Measurements from ENCODE around the gene IMPA2.
"Not testable (repeated sequence)": the region's sequence is repeated elsewhere in the genome, so short reads cannot be mapped to it uniquely, and the experiment has no call there.

The IMPA2 gene

DNA sequence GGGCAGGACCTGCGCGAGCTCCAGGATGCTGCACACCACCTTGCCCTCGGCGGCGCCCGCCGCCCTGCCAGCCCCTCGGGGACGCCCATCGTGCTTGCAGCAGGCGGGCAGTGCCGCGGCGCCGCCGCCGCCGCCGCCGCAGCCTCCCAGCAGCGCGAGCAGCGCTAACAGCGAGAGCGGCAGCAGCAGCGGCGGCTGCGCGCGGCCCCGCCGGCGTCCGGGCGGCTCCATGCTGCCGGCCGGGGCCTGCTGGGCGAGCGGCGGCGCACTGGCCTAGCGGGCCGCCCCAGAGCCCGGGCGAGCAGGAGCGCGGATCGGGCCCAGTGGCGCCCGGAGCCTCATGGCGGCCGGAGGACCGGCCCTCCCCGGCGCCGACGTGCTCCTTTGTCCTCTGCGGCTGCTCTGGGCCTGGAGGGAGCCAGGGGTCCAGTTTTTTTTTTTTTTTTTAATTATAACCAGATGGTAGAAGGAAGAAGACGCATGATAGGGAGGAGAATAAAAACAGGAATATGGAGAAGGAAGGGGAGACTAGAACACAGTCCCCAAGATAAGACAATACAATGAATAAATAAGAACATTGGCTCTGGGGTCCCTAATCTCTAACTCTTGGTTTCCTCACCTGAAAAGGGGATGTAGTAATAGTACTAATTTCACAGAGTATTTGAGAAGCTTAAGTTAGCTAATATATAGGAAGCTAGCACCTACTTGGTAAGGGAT, 95.3 kb downstream of the IMPA2 start:
- no peak overlapping the region for H3K27ac ChIP-seq

DNA sequence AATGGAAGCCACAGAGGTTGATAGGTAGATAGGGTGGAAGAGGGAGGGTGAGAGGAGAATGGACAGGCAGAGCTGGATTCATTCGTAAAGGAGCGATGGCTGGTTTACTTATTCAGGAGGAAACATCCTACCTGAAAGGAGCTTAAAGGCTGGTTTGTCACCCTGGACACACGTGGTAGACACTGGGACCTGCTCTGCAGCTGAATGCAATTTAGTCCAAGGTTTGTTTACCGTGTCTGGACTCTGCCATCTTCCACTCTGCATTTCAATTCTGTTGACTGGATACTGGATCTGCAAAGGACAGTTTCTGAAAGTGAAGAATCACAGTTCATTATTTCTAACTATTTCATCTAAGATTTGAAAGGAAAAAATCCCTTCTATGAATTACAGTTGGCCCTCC, 96.7 kb downstream of the IMPA2 start:
- not testable (repeated sequence) for H3K27ac ChIP-seq

More for the DNA sequence above, 95.3 kb downstream of the IMPA2 start:
- TF ChIP-seq, protein P1, sequence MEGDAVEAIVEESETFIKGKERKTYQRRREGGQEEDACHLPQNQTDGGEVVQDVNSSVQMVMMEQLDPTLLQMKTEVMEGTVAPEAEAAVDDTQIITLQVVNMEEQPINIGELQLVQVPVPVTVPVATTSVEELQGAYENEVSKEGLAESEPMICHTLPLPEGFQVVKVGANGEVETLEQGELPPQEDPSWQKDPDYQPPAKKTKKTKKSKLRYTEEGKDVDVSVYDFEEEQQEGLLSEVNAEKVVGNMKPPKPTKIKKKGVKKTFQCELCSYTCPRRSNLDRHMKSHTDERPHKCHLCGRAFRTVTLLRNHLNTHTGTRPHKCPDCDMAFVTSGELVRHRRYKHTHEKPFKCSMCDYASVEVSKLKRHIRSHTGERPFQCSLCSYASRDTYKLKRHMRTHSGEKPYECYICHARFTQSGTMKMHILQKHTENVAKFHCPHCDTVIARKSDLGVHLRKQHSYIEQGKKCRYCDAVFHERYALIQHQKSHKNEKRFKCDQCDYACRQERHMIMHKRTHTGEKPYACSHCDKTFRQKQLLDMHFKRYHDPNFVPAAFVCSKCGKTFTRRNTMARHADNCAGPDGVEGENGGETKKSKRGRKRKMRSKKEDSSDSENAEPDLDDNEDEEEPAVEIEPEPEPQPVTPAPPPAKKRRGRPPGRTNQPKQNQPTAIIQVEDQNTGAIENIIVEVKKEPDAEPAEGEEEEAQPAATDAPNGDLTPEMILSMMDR (conservative IDR thresholded peaks at IDR 0.05): no peak
- no peak for TF ChIP-seq ZFX (IDR thresholded peaks at IDR 0.05)

DNA sequence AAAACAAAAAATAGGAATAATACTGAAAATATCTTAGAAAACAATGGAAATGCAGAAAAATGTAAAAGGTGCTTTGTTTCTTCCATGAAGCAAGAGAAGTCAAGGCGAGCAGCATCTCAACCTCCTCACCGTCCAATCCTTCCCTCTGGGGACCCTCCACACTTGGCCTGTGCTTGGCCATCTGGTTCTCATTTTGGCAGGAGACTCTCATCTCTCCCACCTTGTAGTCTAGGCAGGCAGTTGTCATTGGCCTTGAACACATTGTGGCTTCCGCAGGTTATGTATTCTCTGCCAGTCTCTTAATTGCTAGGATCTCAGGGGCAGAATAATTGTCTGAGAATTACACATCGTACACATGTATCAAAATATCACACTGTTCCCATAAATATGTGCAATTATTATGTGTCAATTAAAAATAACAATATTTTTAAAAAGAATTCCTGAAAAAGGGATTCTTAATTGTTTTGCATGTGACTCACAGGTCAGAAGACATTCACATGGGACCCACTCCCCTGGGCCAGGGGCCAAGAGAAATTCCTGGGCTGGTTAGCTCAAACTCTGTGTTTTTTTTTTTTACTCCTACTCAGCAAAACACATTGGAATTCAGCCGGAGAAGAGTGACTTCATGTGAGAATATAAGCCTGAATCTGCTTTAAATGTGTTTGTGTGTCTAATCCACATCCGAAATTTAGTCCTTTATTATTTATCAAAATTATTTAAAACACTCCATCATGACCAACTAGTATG, 98.4 kb downstream of the IMPA2 start:
- TF ChIP-seq, protein P1 (conservative IDR thresholded peaks at IDR 0.05): no peak
- TF ChIP-seq ZFX (IDR thresholded peaks at IDR 0.05): no peak
- no peak overlapping the region for H3K27ac ChIP-seq

All from C4-2B (cell line).